Dermis microvascular lymphatic vessel endothelial cell (primary cell): ENCODE measurements around the gene EPB41L4B. TPM values are rescaled to one million over a fixed set of nuclear protein-coding genes. Genes with fewer than 3 reads are reported as not detected.

ENCODE experiments used
- DNase-seq, 2 donors: peaks; one replicate each; pipeline versions ENCODE4 v3.0.0 to v3.0.0-alpha.2; 2010; ENCODE audit warnings: low read depth in 2 of 2
- total RNA-seq: library from RNA; depleted of rRNA; stranded (reverse); fragments of >200 nt; gene quantifications from 2 replicates; pipeline ENCODE4 v1.2.1, GENCODE V29; 2014

EPB41L4B gene
- total RNA-seq, 1 donor from 2014 or later, result 0.39 TPM

DNA sequence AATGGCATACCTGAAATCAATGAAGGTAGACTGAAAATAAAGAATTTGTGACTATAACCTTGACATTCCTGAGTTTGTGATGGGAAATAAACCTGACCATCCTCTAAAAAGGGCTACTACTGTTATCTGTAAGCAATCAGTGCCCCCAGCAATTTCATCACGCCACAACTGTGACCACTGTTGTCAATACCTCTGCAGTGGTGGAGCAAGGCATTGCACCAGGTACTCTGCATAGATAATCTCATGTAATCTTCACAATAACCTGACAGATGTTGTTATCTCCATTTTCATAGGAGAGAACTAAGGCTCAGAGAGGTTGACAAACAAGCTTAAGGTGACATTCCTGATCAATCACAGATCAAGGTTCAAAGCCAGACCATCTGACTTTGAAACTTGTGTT is 115.3 kb downstream of the EPB41L4B start:
- no peak for DNase-seq

DNA sequence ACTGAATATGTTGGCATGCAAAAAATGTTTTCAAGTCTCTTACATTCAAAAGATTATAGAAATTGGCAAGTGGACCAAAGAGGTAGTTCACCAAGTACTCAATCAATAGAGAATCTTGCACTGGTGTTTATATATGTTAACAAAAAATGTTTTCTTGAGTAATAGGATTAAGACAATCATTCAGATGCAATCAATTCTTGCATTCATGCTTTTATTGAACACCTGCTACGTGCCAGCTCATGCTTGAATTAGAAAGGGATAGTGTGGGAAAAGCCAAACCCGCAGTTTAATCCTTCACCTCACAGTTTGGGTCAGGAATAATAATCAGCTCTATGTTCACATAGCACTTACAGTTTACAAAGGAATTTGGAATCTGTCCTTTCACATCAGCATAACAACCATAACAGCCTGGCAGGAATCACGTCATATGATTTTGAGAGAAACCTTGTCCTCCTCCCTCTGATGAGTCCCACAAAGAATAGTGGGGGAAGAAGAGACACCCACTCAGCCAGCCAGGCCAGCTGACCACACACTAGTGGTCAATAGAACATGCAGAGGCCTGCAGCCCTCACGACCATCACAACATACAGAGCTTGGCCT is 117.0 kb downstream of the EPB41L4B start:
- no peak for DNase-seq

DNA sequence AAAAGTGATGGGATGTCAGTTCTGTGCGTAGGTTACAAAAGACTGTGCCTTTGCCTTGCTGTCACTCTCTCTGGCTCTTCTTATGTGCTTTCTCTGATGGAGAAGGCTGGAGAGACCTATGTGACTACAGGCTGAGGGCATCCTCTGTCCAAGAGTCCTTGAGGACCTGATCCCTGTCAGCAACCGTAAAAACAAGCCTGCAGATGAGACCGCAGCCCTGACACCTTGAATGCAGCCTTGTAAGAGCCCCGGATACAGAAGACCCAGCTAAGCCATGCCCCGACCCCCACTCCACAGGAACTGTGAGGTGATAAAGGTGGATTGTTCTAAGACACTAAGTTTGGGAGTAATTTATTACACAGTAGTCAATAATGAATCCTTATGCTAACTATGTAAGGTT is 121.2 kb downstream of the EPB41L4B start:
- DNase-seq, result no peak

DNA sequence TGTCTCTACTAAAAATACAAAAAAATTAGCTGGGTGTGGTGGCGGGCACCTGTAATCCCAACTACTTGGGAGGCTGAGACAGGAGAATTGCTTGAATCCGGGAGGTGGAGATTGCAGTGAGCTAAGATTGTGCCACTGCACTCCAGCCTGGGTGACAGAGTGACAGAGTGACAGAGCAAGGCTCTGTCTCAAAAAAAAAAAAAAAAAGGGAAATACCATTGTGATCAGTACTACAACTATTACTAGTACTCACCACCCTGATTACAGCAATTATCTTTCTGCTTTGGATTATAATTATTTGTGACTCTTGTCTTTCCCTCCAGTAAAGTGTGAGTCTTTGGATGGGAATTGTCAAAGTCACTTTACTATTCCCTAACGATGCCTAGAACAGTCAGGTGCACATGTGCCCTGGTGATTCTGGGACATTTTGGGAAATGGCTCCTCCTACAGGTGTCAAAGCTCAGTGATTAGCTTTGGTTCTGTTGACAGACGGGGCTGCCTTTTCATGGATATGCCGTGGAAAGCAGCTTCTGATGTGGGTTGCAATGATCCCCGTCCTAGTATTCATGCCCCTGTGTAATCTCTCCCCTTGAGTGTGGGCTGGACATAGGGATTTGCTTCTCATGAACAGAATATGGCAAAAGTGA is 122.0 kb downstream of the EPB41L4B start:
- DNase-seq, result peak; percentile 7 to 16

DNA sequence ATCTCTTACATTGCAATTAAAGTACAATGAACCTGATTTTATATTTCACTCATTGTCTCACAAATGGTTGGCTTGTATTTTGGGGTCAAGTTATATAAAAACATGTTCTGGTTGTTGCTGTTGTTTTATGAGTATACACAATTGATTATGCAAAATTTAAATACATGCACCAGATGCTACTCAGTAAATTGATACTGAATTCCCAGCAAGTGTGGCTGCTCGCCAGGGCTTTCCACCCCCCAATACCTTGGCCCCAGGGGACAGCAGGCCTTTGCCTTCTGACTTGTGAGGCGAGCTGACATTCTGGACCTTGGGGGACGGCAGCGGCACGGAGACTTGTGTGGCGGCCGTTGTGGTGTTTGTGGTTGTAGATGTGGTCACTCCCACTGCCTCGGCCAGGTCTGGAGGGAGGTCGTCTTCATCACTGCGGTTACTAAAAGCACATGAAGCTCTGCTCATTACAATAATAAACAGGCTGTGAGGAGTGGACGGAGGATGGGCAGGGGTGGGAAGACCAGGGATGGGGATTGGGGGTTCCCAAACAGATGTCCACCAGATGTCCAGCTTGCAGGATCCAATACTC is 126.8 kb downstream of the EPB41L4B start:
- DNase-seq, result no peak

DNA sequence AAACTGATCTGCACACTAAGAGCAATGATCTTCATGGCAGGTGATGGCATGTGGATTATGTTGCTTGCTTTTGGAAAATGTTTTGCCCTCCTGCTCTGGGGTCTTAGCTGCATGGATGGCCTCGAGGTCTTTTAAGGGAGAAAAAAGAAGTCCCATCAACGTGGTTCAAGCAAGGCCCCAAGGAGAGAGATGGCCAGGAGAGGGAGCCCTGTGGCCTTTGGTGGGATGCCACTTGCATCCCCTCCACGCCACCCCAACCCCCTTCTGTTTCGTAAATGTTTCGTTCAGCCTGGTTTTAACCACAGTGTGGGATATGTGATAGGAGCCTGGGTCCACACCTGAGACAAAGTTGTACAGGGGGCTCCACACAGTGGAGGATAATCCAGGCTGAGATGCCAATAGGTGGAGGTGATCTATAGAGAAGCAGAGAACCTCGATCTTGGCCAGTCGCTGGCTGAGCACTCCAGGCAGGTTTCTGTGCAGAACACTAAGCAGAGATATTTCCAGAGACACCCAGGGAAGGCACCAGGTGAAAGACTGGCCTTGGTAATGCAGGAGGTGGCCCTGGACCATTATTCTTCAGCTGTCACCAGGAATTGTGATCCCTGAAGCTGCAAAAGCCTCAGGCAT is 128.0 kb downstream of the EPB41L4B start:
- DNase-seq, result peak in 1 of 2 donors; percentile 11

DNA sequence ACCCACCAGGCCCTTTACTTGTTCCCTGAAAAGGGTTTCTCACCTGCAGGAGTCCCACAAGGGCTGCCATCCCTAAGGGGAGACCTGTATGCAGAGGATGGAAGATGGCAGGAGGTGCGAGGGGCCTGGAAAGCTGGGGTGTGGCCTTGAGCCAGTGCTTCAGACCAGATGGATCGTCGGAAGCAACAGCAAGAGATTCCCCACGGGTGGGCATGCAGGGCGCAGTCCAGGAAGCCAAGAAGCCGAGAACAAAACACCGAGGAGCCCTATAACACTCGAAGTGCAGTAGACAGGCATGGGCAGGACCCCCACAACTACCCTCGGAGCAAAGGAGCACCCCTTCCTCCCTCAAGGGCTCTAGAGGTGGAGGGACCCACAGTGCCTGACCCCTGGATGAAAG is 129.1 kb downstream of the EPB41L4B start:
- no peak for DNase-seq

DNA sequence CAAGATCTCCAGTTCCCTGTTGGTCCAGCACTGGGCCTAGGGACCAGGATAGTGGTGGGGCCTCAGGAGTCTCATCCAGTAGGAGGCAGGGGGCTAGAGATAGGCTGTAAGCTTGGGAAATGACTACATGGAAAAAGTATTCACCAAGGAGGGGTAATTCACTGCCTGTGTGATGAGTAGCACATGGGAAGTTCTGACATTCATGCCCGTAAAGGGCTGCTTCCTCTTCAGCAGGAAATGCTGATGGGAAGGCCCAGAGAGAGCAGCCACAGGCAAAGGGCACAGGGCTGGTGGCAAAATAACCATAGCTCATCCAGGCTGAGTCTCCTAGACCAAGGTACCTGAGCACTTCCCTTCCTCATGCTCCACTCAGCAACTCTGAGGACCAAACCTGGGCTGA is 130.7 kb downstream of the EPB41L4B start:
- peak; percentile 16 to 32 for DNase-seq

DNA sequence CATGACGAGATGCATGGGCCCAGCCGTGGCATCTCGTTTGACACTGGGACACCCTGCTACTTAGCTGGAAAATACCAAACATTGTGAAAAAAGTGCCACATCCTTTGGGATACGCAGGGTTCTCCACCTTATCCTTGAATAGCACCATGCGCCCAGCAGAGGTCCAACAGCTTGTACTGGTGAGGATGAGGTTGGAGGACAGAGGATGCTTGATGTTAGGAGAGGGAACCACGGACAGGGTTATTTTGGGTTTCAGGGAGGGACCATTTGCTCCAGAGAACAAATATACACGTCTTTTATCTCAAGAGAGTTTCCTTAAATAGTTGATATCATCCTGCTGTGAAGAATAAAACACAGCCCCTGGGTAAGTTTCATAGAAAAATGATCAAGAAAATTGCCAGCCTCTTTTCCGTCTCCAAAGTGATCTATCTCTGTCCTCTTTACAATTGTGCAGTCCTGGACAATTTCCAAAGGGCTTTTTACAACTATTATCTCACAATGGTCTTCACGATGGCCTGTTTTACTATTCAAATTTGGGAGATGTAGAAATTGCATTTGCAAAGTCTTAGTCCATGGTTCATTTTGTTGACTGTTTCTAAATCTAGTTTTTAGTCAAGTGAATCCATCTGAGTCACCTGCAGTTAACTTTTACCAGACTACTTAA is 133.9 kb downstream of the EPB41L4B start:
- no peak for DNase-seq

DNA sequence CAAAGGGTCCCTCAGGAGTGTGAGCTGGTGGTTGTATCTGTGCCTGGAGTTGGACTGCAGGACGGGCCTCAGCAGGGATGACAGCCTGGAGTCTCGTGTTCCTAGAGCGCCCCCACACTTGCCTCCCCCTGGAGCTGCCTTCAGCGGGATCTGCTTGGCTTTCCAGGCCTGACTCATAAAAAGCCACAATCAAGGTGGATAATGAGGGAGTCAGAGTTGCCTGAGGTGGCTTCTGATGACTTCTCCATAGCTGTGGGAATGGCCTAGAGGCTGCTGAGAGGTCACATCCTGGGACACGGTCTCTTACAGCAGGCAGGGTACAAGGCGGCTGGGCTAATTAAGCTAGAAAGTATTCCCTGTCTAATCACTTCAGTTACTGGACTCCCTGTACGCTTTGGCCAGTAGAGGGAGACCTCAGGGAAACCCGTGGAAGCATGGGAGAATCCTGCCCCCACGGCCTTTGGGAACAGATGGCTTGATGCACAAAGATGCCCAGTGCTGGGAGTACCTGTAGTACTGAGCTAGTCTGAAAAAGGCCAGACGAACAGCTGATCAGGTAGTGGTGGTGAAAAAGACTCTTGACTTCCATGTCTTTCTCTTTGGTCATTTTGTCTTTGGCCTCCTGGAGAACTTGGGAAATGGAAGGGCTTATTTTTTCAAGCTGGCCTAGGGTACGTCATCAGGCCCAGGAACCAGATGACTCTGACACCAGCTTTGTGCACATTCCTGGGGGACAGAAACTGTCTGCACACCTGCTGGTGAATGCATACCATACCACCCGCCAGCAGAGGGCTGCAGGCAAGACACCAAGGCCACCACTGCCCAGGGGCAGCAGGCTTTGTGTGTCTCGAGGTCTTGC is 137.7 kb downstream of the EPB41L4B start:
- DNase-seq, result peak; percentile 3 to 41

DNA sequence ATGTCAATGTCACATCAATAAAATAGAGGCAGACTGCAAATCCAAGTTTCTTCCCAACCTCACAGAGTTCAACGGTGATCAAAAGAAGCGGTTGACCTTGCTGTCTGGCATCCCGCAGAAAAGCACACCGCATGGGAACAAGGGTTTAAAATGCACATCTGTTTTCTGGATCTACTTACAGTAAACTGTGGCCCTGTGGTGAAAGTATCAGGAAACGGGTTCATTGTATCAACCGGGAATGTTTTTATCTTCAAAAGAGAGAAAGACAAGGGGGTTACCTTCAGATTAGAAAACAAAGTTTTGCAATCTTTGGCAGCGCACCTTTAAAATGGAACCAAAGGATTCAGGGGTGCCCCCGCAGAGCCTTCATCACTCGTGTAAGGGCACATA is 138.3 kb downstream of the EPB41L4B start:
- DNase-seq, result no peak

DNA sequence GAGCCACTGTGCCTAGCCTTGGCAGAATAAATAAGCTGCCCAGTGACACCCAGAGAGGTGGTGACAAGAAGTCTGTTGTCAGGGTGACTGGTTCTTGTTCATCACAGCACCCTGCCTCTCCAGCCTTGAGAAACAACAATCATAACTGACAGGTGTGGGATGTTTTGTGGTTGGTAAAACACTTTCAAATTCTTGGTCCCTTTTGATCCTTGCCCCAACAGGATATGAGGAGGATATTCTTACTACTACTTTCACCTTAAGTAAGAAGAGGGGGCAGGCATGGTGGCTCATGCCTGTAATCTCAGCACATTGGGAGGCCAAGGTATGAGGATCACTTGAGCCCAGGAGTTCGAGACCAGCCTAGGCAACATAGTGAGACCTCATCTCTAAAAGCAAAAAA is 139.6 kb downstream of the EPB41L4B start:
- DNase-seq, result no peak

DNA sequence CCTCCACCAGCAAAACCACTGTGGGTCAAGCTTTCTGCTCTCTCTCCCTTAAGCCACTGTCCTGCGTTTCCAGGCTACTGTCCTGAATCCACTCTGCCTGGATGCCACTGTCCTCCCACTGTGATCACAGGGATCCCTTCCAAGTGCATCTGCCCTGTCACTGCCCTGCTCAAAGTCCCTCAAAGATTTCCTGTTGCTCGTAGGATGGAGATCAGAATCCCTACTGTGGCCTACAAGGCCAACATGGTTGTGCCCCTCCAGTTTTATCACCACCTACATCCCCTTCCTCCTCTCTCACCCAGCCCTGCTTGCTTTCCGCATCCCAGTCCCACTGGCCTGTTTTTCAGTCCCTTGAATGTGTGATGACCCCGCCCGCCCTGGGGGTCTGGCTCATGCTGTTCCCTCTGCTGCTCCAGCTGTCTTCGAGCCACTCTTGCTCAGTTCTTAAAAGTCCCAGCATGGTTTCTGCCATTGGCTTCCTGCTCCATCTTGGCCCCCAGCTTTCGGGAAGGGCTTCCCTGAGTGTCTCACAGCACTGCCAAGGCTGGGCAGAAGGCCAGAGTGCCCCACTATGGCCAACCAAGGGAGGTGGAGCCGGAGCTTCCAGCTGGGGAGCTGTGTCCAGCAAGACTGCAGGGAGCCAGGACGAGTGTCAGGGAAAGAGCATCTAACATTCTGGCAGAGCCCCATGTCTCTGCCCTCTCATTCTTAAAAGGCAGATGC is 140.9 kb downstream of the EPB41L4B start:
- no peak for DNase-seq

DNA sequence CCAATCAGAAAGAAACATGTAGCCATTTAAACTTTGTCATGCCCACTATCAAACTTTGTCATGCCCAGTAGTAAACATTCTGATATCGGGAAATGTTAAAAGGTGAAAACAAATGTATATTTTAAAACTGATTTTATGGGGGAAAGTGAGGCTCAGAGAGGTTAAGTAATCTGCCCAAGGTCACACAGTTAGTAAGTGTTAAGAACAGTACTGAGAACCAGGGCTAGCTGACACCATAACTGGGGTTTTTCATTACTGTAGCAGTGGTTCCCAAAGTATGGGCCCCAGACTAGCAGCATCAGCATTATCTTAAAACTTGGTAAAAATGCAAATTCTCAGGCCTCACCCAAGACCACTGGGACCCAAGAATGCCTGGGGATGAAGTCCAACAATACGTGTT is 143.9 kb downstream of the EPB41L4B start:
- DNase-seq, result no peak

DNA sequence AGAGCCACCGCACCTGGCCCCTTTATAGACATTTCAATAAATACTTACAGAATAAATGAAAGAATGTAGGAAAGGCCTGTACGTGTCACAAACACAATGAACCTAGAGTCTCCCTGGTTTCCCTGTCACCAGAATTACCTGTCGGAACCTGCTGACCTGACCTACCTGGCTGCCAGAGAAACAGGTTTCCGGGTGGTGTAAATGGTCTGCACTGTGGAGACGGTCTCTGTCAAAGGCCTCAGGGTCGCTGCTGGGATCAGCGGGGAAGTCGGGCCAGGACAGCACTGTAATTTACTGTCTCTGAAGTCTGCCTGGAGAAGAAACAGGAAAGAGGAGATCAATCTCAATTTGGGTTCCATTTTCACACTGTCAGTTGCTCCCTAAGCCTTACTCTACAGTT is 144.5 kb downstream of the EPB41L4B start:
- DNase-seq, result no peak

DNA sequence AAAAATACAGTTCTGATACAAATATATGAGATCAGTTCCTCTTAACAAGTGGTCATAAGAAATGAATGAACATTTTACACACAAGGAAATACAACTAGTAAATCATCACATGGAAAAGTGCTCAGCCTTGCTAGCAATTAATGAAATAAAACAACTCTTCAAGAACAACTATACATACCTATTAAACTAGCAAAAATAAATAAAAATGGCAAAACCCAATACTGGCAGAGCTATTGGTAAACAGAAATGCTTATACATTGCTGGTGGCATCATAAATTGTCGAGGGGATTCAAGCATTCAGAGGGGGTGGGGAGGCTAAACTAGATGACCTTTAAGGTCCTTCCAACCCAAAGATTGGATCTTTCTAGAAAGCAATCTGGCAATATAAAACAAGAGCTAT is 147.9 kb downstream of the EPB41L4B start:
- no peak for DNase-seq

DNA sequence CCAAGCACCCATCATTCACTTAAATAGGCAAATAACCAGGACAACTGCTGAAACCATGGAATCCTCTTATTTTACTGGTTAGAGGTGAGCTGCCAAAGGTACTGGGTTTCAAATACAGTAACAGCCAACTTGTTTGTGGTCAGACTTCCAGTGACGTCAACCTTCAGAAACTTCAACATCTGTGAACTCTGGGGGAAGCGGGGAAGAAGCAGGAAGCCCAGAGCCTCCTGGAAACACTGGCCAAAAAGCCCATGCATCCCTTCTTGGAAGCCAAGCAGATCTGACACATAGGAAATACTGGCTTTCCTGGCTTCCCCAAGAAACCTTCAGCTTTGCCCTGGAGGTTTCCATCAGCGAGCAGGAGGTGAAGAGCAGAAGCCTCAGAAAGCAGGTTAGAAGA is 148.9 kb downstream of the EPB41L4B start:
- no peak for DNase-seq

DNA sequence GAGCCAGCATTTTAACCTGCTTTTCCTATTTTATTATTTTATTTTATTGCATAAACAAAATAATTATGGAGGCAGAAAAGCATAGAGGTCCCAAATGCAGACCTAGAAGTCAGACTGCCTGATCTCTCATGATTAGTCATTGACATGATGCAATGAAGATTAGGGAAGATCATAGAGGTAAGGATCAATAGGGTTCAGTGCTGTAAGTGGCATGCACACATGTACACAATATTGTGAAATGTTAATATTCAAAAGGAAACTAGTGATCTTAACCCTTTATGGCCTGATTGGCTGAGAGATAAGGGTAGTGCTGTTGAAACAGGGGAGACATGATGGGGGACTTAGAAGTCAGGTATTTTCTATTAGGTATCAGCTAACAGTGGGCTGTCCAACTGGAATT is 152.7 kb downstream of the EPB41L4B start:
- no peak for DNase-seq

DNA sequence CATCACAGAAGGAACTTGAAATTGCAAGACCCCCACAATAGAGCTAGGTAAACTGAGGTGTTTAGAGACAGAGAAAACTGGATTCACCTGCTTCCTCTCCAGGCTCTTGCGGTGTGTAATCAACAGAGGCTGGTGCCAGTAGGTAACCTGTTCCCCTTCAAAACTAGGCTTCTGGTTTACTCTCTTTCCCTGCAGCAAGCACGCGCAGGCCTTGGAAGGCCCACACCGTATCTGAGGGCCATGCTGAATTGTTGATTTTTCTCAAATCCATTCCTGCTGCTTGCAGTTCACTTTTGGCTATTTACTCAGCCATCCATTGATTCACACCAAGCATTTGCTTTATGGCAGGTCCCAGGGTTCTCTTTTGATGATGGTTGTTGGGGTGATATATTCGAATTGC is 153.1 kb downstream of the EPB41L4B start:
- DNase-seq, result no peak

DNA sequence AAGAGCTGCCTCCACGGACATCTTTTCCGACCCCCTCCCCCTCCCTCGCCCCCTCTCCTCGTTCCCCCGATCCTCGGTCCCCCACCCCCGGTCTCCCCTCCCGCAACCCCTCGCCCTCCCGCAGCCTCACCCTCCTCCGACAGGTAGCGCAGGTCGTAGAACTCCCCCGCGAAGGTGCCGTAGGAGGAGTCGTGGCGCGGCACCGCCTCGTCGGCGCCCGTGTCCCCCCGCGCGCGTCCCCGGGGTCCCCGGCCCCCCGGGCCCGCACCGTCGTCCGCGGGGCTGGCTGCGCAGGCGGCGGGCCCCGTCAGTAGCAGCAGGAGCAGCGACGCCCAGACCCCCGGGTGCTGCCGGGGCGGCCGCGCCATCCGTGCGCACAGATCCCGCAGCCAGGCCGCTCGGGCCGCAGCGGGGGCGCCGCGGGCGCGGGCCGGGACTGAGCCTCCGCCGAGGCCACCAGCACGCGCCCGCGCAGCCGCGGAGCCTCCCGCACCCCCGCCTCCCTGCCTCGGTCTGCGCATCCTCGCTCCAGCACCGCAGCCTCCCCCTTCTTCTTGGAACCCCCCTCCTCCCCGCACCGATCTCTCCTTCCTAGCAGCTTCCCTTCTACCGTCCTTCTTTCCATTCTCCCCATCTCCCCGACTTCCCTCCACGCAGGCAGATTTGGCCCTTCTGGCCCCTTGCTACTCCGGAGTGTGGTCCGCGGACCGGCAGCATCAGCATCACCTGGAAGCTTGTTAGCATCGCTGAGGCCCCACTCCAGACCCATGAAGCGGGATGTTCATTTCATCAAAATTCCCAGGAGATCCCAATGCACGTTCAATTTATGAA is 153.9 kb downstream of the EPB41L4B start, which contains the start of gene FRRS1L:
TSS of gene FRRS1L (minus strand) at position 479 of the 831 bp plus-strand sequence. CDS start at position 368, 111 bp downstream.
- no peak for DNase-seq
